Superior temporal gyrus (tissue), 1 donor: Measurements from ENCODE around the gene SLIT1.

ENCODE experiments used
- DNase-seq: peaks from one replicate; pipeline ENCODE4 v3.0.0-alpha.2; 2016; ENCODE audit errors: extremely low spot score

Gene SLIT1

GRCh38 chr10:97024168-97025073 lies 161.3 kb downstream of the SLIT1 start:
- DNase-seq, result no peak

DNA sequence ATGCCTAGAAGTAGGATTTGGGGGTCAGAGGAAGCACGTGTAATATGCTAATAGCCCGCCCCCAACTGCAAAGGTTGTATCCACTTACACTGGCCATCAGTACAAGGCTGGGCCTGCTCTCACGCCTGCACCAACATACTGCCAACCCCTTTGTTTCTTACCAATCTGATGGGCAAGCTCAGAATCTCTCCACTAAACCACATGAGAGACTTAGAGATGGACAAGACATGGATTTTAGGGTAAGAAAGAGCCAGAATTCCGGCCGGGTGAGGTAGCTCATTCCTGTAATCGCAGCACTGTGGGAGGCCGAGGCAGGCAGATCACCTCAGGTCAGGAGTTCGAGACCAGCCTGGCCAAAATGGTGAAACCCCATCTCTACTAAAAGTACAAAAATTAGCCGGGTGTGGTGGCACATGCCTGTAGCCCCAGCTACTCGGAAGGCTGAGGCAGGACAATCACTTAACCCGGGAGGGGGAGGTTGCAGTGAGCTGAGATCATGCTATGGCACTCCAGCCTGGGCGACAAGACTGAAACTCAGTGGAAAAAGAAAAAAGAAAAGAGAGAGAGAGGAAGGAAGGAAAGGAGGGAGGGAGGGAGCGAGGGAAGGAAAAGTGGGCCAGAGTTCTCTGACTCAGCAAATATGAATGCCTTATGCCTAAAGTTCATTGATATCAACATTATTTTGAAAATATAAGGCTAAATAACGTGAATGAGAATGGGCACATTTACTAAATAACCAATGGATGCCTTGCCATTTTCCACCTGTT lies 162.2 kb downstream of the SLIT1 start:
- no peak for DNase-seq

- no peak for DNase-seq
These were observed 163.1 kb downstream of the SLIT1 start for GRCh38 chr10:97022616-97023015.

DNA sequence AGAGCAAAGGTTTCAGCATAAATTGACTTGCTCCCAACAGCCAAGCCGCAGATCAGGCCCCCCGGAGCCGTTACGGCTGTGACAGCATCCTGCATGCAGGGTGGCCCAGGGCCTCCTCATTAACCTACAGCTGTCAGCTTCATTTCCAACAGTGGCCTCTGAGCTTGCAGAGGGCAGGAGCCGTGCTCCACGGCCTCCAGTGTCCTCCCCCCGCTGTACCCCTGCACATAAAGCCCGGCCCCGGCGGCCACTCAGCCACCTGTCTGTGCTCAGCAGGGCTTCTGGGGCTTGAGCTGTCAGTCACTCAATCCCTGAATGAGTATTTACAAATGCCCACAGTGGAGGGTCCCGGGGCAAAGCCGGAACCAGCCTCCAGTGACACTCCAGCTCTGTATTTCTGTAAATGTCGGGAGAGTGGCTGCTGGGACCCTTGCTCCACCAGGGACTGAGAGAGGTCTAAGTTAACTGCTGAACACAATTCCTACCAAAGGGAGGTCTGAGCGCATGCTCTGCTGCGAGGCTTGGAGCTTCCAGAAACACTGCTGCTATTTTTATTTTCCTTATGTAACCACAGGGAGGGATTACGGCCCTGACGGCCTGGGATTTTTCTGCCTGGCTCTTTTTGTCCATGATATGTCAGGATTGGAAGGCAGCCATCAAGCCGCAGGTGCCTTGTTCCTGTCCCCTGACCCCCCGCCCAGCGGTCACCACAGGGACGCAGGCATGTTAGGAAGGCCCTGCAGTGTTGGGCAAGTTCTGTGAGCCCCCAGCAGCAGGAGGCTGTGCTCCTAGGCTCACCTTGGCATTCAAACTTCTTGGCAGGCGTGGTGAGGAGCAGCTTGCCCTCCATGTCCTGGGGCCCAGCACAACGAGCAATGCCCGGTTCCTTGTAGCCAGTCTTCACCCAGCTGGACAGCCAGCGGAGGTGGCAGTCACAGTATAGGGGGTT lies 165.0 kb downstream of the SLIT1 start:
- peak; percentile 81 for DNase-seq

- no peak for DNase-seq
These were observed 166.4 kb downstream of the SLIT1 start for GRCh38 chr10:97019213-97019844.

- no peak for DNase-seq
These were observed 167.2 kb downstream of the SLIT1 start for GRCh38 chr10:97018251-97019212.

DNA sequence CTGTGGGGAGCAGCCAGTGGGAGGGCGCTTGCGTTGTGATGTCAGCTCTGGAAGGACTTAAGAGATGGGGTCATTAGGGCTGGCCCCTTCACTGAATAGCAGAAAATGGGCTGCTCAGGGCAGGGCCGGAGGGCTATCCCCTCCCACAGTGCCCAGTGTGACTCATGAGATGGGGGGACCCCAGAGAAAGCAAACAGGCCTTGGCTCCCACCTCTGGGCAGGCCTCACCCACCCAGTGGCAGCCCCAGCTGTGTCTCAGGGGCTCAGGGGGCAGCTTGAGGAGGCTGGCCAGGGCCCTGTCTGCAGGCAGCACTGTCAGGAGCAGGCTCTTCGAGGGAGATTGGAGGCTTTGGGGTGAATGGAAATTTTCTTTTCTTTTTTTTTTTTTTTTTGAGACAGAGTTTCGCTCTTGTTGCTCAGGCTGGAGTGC lies 168.3 kb downstream of the SLIT1 start:
- DNase-seq, result no peak

- DNase-seq, result peak; percentile 25
These were observed 168.9 kb downstream of the SLIT1 start for GRCh38 chr10:97016728-97017473.

GRCh38 chr10:97015240-97015639 lies 170.5 kb downstream of the SLIT1 start:
- DNase-seq, result no peak

- no peak for DNase-seq
These were observed 171.8 kb downstream of the SLIT1 start for GRCh38 chr10:97013983-97014382.

DNA sequence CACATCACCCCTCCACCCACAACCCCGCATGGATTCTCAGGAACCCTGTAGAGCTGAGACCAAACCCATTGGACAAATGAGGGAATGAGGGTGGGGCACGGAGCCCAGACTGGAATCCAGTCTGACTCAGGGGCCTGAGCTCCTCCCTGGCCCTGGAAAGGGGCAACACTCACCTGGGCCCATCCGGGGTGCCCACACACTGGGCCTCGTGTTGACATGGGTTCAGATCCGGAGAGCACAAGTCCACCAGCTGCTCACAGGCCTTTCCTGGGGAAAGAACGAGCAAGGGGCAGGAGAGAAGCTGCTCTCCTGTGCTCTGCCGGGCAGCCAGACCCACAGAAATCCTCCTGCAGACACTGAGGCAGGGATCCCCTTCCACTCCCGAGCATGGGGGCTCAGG lies 172.2 kb downstream of the SLIT1 start:
- DNase-seq, result no peak

- DNase-seq, result no peak
These were observed 173.3 kb downstream of the SLIT1 start for GRCh38 chr10:97012470-97012869.

- no peak for DNase-seq
These were observed 174.4 kb downstream of the SLIT1 start for GRCh38 chr10:97011397-97011796.

DNA sequence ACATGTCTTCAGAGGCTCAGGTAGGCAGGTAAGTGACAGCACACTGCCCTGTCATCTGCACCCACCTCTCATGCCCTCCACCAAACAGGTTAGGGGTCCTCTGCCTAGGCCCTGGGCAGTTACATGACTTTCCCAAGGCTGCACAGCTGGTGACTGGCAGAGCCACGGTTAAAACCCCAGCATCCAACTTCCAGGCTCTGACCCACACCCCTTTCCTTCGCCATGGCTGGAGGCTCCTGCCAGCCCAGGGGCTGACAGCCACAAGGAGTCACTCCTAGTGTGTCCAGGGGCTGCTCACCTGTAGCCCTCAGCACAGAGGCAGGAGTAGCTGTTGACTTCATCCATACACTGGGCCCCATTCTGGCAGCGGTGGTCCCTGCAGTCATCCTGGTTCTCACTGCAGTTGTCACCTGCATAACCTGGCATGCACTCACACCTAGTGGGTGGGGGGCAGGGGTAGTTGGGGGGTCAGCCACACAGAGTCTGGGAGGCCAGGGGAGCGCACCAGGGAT lies 175.0 kb downstream of the SLIT1 start:
- DNase-seq, result no peak

- DNase-seq, result no peak
These were observed 178.3 kb downstream of the SLIT1 start for GRCh38 chr10:97007417-97007816.

DNA sequence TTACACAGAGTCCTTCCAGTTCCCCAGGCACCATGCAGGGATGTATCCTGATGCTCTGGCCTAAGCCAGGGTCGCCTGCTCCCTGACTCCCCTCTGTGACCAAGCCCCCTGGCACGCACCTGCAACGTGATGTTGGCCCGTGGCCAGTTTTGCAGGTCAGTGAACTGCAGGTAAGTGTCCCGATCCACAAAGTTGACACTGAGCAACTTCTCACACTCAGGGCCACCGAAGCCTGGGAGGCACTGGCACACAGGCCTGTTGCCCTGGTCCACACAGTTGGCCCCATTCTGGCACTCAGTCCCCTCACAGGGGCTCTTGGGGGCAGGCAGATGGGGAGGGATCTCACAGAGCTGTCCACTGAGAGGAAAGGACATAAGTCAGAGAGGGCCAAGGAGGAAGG lies 179.4 kb downstream of the SLIT1 start:
- DNase-seq, result no peak

DNA sequence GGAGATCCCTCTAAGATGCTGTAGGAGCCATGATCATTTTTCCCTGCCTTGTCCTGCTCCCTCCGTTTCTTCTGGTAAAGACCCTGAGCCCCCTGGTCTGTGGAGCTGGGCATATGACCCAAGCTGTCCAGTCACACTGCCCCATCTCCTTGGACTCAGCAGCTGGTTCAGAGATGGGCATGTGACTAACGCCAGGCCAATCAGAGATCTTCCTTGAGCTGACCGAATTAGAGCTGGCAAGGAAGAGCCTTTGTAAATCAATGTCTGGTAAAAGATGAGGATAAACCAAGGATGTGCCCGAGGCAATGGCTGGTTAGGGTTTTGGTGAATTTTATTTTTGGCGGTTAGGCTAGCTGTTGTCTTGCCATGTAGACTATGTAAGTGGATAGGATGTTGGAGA lies 180.4 kb downstream of the SLIT1 start:
- DNase-seq, result no peak

DNA sequence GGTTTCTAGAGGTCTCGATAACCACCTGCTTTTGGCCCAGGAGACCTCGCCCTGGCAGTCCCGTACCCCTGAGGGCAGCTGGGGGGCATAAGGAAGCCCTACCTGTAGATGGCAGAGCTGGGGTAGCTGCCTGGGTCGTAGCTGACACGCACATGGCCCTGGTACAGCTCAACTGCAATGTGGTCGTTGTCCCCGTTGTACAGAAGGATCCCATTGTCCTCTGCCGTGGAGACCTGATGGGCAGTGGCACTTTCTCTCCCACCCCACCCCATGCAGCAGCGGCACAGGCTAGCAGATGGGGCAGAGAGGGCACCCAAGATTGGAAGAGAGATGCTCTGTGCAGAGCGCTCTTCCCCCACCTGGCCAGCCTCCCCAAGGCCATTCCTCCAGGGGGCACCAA lies 181.2 kb downstream of the SLIT1 start:
- no peak for DNase-seq

DNA sequence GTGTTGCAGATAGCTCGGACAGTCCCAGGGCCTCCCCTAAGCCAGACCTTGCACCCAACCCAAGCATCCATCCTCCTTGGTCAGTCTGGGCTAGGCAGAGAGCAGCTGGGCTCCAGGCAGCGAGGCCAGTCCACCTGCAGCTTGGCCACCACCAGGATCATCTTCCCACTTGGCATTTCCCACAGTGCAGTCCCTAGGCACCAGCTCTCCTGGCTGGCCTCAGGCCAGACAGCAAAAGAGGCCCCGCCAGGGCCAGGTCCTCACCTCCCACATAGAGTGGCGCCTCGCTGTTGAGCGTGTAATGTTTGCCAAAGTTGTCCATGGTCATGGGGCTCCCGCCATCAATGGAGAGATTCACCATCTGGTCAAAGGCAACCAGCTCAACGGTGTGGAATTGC lies 182.0 kb downstream of the SLIT1 start:
- DNase-seq, result no peak
